Upper lobe of right lung (tissue), 1 donor: ENCODE results near the gene DTX1. TPM values are rescaled to one million over a fixed set of nuclear protein-coding genes. Genes with fewer than 3 reads are reported as not detected.

Experiments
- ATAC-seq: fragments of 200-7000 bp; cut with Tn5 transposase; one replicate; pipeline ENCODE4 v1.9.1; 2020; ENCODE audit warnings: mild to moderate bottlenecking, moderate library complexity
- DNase-seq: peaks from one replicate; pipeline ENCODE4 v3.0.0-alpha.2; 2020
- H3K27ac ChIP-seq: fragments of 200-600 bp; one replicate; pipeline ENCODE4 v1.8.0; 2022
- H3K27me3 ChIP-seq: fragments of 200-600 bp; one replicate; pipeline ENCODE4 v1.8.0; 2022; ENCODE audit warnings: mild to moderate bottlenecking
- H3K36me3 ChIP-seq: fragments of 200-600 bp; one replicate; pipeline ENCODE4 v1.8.0; 2022
- H3K4me1 ChIP-seq: fragments of 200-600 bp; one replicate; pipeline ENCODE4 v1.8.0; 2022
- H3K4me3 ChIP-seq: fragments of 200-600 bp; one replicate; pipeline ENCODE4 v1.8.0; 2022; ENCODE audit warnings: mild to moderate bottlenecking
- H3K9me3 ChIP-seq: fragments of 200-600 bp; one replicate; pipeline ENCODE4 v1.8.0; 2022
- CTCF ChIP-seq: fragments of 200-600 bp; IDR thresholded peaks from one replicate; pipeline ENCODE4 v1.8.0; 2022; ENCODE audit warnings: antibody characterized with exemption
- intact Hi-C: fragments of 100-400 bp; cut with DNase I; formaldehyde crosslinking; loops from one replicate; pipeline ENCODE4 v1.11.0; 2022
- total RNA-seq: library from RNA; stranded (reverse); fragmentation: NEBNext Ultra II Directional; extraction: Animal tissue kit (Norgen Biotek cat#: 25700); gene quantifications from one replicate; pipeline ENCODE4 v1.2.1, GENCODE V29; 2021
- donor health status: DM: no; HTN: yes; CAD: no; lungs with severe emphysema.

Gene DTX1
- total RNA-seq, 1 donor from 2014 or later = 5.1 TPM

GRCh38 chr12:113069751-113070116 is 13.2 kb downstream of the DTX1 start:
- Histone ChIP-seq H3K36me3 (no peaks in the 10 kb centered on the region), H3K4me3 (no peak overlapping the region), H3K27ac (no peak overlapping the region), H3K9me3 (no peaks in the 10 kb centered on the region), H3K4me1 (no peaks in the 10 kb centered on the region), H3K27me3 (peaks cover 6% of the 10 kb centered on the region)
- intact Hi-C loops = no loop called here
- TF ChIP-seq CTCF = no peak
- ATAC-seq = no peak
- DNase-seq = no peak

DNA sequence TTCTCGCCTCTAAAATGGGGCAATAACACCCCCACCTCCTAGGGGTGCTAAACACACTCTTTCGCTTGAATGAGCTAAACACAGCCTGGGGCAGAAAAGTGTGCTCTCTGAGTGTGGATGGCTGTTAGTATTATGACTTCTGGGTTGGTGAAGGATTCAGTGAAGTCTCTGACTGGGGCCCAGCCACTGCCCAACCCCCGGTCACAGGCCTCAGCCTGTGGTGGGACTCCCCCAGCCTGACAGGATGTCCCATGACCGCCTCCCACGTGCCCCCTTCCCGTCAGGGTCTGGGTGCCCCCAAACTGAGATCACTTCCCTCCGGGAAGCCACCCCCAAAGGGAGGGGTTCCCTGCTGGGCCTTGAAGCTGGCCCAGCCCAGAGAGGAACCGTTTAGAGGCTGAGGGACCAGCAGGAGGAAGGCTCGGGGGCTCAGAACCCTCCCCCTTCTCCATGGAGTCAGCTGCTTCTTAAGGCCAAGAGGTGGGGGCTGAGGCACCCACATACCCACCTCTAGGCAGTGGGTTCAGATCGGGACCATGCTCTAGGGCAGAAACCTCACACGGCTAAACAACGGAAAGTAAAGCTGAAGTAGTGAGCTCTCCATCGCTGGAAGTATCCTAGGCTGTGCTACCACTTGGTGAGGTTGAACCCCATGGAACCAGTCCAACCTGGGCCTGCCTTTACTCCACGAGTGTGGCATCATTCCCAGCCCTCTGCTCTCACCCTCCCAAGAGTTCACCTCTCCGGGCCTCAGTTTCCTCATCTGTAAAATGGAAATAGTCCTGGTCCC is 13.8 kb downstream of the DTX1 start:
- Histone ChIP-seq H3K4me3 (no peak overlapping the region), H3K27ac (no peak overlapping the region), H3K4me1 (no peaks in the 10 kb centered on the region), H3K9me3 (no peaks in the 10 kb centered on the region), H3K27me3 (peaks cover under 1% of the 10 kb centered on the region), H3K36me3 (no peaks in the 10 kb centered on the region)
- intact Hi-C loops = no loop called here
- DNase-seq (peak; percentile 82), ATAC-seq (peak; percentile 69)
- TF ChIP-seq CTCF = no peak

GRCh38 chr12:113071135-113072112 is 14.9 kb downstream of the DTX1 start:
- no peak for DNase-seq
- intact Hi-C loops = no loop called here
- no peaks in the 10 kb centered on the region for H3K9me3 ChIP-seq
- no peaks in the 10 kb centered on the region for H3K36me3 ChIP-seq
- H3K27ac ChIP-seq = no peak overlapping the region
- no peak overlapping the region for H3K4me3 ChIP-seq
- TF ChIP-seq CTCF = no peak
- no peak for ATAC-seq
- H3K4me1 ChIP-seq = no peaks in the 10 kb centered on the region
- peaks cover 2% of the 10 kb centered on the region for H3K27me3 ChIP-seq

DNA sequence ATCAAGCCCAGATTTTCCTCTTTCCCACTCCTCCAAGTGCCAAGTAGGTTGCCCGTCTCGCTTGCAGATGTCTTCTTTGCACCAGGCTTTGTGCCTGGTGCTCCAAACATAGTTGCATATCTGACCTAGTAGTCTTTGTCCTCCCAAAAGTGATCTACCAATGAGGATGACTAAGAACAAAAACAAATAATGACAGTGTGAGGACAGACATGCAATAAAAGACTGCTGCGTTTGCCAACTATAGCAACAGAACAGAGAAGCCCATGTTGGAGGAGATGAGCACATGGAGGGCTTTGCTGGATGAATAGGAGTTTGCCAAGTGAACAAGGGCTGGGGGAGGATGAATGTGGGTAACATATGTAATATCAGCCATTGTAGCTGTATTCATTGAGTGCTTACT is 15.6 kb downstream of the DTX1 start:
- no peaks in the 10 kb centered on the region for H3K36me3 ChIP-seq
- H3K9me3 ChIP-seq = no peaks in the 10 kb centered on the region
- no peaks in the 10 kb centered on the region for H3K4me1 ChIP-seq
- DNase-seq (no peak), ATAC-seq (no peak)
- H3K27ac ChIP-seq = no peak overlapping the region
- intact Hi-C loops = no loop called here
- peaks cover 6% of the 10 kb centered on the region for H3K27me3 ChIP-seq
- no peak for TF ChIP-seq CTCF
- H3K4me3 ChIP-seq = no peak overlapping the region

DNA sequence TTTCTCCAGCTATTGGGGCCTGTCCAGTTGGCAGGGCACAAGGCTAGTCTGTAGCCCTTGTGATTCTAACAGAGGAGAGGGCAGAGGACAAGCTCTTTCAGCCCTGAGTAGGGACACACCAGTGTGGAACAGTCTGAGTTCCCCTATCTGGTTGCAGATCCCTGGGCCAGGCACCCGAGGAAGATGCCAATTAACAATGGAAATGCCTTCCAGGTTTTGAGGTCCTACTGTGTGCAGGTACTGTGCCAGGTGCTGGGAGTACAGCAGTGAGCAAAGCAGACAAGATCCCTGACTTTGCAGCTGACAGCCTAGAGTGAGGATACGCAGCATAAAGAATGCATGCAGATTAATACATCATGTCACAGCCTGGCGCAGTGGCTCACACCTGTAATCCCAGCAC is 17.1 kb downstream of the DTX1 start:
- H3K9me3 ChIP-seq = no peaks in the 10 kb centered on the region
- no peak overlapping the region for H3K27ac ChIP-seq
- DNase-seq (no peak), ATAC-seq (no peak)
- TF ChIP-seq CTCF = no peak
- H3K36me3 ChIP-seq = no peaks in the 10 kb centered on the region
- no peaks in the 10 kb centered on the region for H3K4me1 ChIP-seq
- peaks cover 10% of the 10 kb centered on the region for H3K27me3 ChIP-seq
- H3K4me3 ChIP-seq = no peak overlapping the region
- intact Hi-C loops = no loop called here
